ENCODE data around the gene ACTRT2. TPM values are rescaled to one million over a fixed set of nuclear protein-coding genes. Genes with fewer than 3 reads are reported as not detected.

The ACTRT2 gene
- polyA plus RNA-seq, 1 of the 3 experiments (the other 2 are of a cell fraction), result not detected

GRCh38 chr1:2972011-2972878, 49.0 kb upstream of the ACTRT2 start:
- 11% methylated on average over 9 of the region's 27 CpGs for WGBS (ENCODE audit: low lambda C conversion rate)

DNA sequence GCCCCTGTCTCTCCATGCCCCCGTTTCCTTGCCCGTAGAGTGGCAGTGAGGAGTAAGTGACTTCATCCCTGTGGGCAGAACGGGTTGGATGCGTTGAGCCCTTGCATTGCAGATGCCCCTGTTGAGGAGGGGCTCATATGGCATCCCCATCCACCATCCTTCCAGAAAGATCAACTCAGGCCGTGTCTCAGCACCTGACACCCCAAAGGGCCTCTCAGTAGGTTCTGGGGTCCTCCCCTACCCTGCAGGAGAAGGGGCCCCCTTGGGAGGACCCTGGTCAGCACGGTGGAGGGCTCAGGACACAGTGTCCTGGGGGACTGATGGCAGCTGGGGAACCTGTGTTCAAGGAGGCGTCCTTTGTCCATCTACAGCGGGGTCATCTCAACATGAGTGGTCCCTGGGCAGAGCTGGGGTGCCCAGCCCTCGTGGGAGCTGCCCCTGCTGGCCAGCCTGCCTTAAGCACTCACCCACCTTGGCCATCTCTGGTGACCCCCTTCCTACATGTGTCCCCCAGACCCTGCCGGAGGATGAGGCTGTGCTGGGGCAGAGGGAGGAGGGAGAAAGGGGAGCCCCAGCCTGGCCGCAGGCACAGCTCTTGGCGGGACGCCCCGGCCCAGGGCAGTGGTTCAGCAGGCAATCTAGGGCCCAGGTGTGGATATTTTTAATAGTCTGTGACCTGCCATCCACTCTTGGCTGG, 48.2 kb upstream of the ACTRT2 start:
- Histone ChIP-seq H3K4me3 (ENCODE audit: low read depth in 2 of 2, low read length in 1 of 2) (no peak overlapping the region), H3K9me3 (no peaks in the 10 kb centered on the region), H3K9ac (no peak overlapping the region), H2AFZ (ENCODE audit: low read depth) (no peak overlapping the region), H3K4me2 (no peak overlapping the region), H4K20me1 (ENCODE audit: insufficient read depth) (no peaks in the 10 kb centered on the region), H3K9me2 (no peaks in the 10 kb centered on the region), H3K27me3 (ENCODE audit: insufficient read depth) (no peaks in the 10 kb centered on the region), H3K27ac (ENCODE audit: low read depth in 2 of 2, low read length in 1 of 2) (no peak overlapping the region), H3K4me1 (ENCODE audit: control insufficient read depth in 1 of 2, insufficient read depth in 2 of 2, low read depth in 1 of 2, low read length in 1 of 2) (no peaks in the 10 kb centered on the region), H3F3A (replicated peaks; ENCODE audit: insufficient read depth) (no peaks in the 10 kb centered on the region), H3K79me2 (ENCODE audit: insufficient read depth) (no peaks in the 10 kb centered on the region), H3K36me3 (replicated peaks in 1 of 2; ENCODE audit: control insufficient read depth in 1 of 2, insufficient read depth in 2 of 2, low read length in 1 of 2) (no peaks in the 10 kb centered on the region)
- TF ChIP-seq, protein P1, sequence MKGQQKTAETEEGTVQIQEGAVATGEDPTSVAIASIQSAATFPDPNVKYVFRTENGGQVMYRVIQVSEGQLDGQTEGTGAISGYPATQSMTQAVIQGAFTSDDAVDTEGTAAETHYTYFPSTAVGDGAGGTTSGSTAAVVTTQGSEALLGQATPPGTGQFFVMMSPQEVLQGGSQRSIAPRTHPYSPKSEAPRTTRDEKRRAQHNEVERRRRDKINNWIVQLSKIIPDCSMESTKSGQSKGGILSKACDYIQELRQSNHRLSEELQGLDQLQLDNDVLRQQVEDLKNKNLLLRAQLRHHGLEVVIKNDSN (IDR thresholded peaks at IDR 0.05; ENCODE audit: borderline replicate concordance, low read depth), result no peak
- TF ChIP-seq FOXM1 (IDR thresholded peaks at IDR 0.05; ENCODE audit: low read depth) (no peak), MEF2A (IDR thresholded peaks at IDR 0.05; ENCODE audit: borderline replicate concordance, low read depth) (no peak), GABPA (IDR thresholded peaks at IDR 0.05; ENCODE audit: low read depth) (no peak), FOXJ3 (CRISPR knock-in tag; IDR thresholded peaks at IDR 0.05) (no peak), EZH2phosphoT487 (IDR thresholded peaks at IDR 0.05; ENCODE audit: borderline replicate concordance, low read depth) (no peak)
- TF ChIP-seq, protein P2, sequence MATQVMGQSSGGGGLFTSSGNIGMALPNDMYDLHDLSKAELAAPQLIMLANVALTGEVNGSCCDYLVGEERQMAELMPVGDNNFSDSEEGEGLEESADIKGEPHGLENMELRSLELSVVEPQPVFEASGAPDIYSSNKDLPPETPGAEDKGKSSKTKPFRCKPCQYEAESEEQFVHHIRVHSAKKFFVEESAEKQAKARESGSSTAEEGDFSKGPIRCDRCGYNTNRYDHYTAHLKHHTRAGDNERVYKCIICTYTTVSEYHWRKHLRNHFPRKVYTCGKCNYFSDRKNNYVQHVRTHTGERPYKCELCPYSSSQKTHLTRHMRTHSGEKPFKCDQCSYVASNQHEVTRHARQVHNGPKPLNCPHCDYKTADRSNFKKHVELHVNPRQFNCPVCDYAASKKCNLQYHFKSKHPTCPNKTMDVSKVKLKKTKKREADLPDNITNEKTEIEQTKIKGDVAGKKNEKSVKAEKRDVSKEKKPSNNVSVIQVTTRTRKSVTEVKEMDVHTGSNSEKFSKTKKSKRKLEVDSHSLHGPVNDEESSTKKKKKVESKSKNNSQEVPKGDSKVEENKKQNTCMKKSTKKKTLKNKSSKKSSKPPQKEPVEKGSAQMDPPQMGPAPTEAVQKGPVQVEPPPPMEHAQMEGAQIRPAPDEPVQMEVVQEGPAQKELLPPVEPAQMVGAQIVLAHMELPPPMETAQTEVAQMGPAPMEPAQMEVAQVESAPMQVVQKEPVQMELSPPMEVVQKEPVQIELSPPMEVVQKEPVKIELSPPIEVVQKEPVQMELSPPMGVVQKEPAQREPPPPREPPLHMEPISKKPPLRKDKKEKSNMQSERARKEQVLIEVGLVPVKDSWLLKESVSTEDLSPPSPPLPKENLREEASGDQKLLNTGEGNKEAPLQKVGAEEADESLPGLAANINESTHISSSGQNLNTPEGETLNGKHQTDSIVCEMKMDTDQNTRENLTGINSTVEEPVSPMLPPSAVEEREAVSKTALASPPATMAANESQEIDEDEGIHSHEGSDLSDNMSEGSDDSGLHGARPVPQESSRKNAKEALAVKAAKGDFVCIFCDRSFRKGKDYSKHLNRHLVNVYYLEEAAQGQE (IDR thresholded peaks at IDR 0.05; ENCODE audit: low read depth, low read length), result no peak
- ChIA-PET CTCF (no interaction called here), POLR2A (no interaction called here)
- WGBS (ENCODE audit: low lambda C conversion rate), result 0% methylated on average over 8 of the region's 14 CpGs
- DNase-seq, result no peak

More at GRCh38 chr1:2972011-2972878, 49.0 kb upstream of the ACTRT2 start:
- Histone ChIP-seq H2AFZ (ENCODE audit: low read depth) (no peak overlapping the region), H3K79me2 (ENCODE audit: insufficient read depth) (no peaks in the 10 kb centered on the region), H4K20me1 (ENCODE audit: insufficient read depth) (no peaks in the 10 kb centered on the region), H3K9me3 (no peaks in the 10 kb centered on the region), H3K27me3 (ENCODE audit: insufficient read depth) (no peaks in the 10 kb centered on the region), H3K4me1 (ENCODE audit: control insufficient read depth in 1 of 2, insufficient read depth in 2 of 2, low read depth in 1 of 2, low read length in 1 of 2) (no peaks in the 10 kb centered on the region), H3K27ac (ENCODE audit: low read depth in 2 of 2, low read length in 1 of 2) (no peak overlapping the region), H3K9me2 (no peaks in the 10 kb centered on the region), H3F3A (replicated peaks; ENCODE audit: insufficient read depth) (no peaks in the 10 kb centered on the region), H3K36me3 (replicated peaks in 1 of 2; ENCODE audit: control insufficient read depth in 1 of 2, insufficient read depth in 2 of 2, low read length in 1 of 2) (no peaks in the 10 kb centered on the region), H3K4me3 (ENCODE audit: low read depth in 2 of 2, low read length in 1 of 2) (no peak overlapping the region), H3K9ac (no peak overlapping the region), H3K4me2 (no peak overlapping the region)
- no peak for DNase-seq
- ChIA-PET POLR2A (no interaction called here), CTCF (no interaction called here)
- TF ChIP-seq EZH2phosphoT487 (IDR thresholded peaks at IDR 0.05; ENCODE audit: borderline replicate concordance, low read depth), result no peak
- no peak for TF ChIP-seq EP300 (IDR thresholded peaks at IDR 0.05; ENCODE audit: borderline replicate concordance in 1 of 2, low read depth in 1 of 2, low read length in 1 of 2)
- TF ChIP-seq, protein P3, sequence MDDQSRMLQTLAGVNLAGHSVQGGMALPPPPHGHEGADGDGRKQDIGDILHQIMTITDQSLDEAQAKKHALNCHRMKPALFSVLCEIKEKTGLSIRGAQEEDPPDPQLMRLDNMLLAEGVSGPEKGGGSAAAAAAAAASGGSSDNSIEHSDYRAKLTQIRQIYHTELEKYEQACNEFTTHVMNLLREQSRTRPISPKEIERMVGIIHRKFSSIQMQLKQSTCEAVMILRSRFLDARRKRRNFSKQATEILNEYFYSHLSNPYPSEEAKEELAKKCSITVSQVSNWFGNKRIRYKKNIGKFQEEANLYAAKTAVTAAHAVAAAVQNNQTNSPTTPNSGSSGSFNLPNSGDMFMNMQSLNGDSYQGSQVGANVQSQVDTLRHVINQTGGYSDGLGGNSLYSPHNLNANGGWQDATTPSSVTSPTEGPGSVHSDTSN (IDR thresholded peaks at IDR 0.05), result no peak
- no peak for TF ChIP-seq USF2 (IDR thresholded peaks at IDR 0.05; ENCODE audit: borderline replicate concordance, low read depth, low read length)
- no peak for TF ChIP-seq RXRA (IDR thresholded peaks at IDR 0.05; ENCODE audit: borderline replicate concordance, low read depth)

Measured in SK-N-SH (cell line).